Left lobe of liver (tissue), 2 donors: ENCODE data around the gene KIAA1755. TPM values are rescaled to one million over a fixed set of nuclear protein-coding genes. Genes with fewer than 3 reads are reported as not detected.

Experiments used
- ATAC-seq: fragments of 200-7000 bp; cut with Tn5 transposase; one replicate; pipeline ENCODE4 v1.9.1; 2020; ENCODE audit warnings: mild to moderate bottlenecking, moderate library complexity
- DNase-seq: peaks from one replicate; pipeline ENCODE4 v3.0.0-alpha.2; 2020; ENCODE audit warnings: low spot score
- total RNA-seq: library from RNA; stranded (reverse); gene quantifications from one replicate; pipeline ENCODE4 v1.2.1, GENCODE V29; 2021
- donor health status: DM: no; HTN: no; CAD: no; lungs with moderate emphysema.
- donor health status: DM: no; HTN: yes; CAD: no.

Gene KIAA1755
- total RNA-seq, 1 donor from 2014 or later = 2.7 TPM

DNA sequence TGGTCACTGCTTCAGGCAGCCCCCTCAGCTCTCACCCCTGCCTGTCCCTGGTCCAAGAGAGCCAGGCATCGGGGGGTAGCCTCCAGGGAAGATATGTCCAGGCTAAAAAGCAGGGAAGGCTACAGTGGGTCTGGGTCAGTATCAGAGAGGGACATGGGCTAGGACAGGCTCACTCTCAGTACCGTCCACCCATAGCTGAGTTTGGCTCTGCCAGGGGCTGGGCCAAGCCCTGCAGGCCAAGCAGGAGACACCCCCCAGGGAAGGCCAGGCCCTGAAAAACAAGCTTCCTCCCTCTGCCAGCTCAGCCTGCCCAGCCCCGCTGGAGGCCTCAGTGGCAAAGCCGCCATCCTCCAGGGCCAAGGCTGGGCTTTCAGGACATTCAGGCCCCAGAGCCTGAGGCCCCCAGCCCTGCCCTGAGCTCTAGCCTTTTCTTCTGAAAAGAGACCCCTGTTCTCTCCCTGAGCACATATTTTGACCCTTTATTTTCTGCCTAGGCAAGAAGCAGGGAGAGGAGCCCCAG is 66.9 kb downstream of the KIAA1755 start:
- DNase-seq (no peak), ATAC-seq (no peak)

DNA sequence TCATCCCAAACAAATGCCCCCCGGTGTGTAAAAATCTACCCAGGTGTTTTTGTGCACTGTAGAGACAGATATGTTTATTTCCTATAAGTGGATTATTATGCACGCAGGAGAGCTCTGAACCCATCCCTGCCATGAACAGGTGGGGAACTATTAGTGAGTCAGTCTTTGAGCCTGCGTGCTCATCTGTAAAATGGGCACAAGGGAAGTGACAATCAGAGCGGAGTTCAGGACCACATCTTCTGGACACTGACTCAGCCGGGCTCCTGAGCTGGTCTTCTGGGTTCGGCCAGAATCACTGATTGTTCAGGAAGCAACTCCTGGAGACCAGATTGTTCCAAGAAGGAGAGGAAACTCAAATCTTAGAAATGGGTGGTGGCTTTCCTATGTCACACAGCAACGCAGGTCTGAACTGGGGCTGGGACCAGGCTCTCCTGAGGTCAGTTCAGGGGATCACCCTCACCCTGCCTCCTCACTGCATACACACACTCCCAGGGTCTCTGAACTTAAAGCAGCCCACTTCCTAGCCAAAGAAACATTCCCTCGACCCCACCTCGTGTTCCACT is 68.1 kb downstream of the KIAA1755 start:
- DNase-seq (no peak), ATAC-seq (no peak)

DNA sequence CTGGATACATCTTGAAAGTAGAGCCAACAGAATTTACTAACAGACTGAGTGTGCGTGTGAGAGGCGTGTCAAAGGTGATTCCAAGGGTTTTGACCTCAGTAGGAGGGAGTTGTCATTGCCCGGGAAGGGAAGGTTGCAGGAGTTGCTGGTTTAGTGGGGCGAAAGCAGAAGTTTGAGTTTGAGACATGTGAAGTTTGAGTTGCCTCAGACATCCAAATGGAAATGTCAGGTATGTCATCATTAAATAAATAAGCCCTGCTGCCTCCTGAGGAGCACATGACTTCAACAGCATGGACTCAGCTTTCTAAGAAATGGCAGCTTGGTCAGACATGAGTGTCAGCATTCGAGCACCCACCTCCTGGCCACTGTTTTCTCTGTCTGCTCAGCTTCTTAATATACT is 68.9 kb downstream of the KIAA1755 start:
- peak; percentile 18 for DNase-seq
- no peak for ATAC-seq

- ATAC-seq = no peak
- DNase-seq = peak; percentile 32
Observed at GRCh38 chr20:38190936-38191371, 69.6 kb downstream of the KIAA1755 start.

DNA sequence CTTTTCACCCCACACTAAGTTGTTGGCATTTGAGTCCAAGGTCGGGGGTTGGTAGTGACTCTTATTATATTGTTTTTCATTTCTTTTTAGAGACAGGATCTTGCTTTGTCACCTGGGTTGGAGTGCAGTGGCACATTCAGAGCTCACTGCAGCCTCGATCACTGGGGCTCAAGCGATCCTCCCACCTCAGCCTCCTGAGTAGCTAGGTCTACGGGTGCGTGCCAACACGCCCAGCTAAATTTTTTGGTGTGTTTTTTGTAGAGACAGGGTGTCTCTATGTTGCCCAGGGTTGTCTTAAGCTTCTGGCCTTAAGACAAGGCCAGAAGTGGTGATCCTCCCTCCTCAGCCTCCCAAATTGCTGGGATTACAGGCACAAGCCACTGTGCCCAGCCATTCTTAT is 70.4 kb downstream of the KIAA1755 start:
- no peak for ATAC-seq
- peak; percentile 10 for DNase-seq

DNA sequence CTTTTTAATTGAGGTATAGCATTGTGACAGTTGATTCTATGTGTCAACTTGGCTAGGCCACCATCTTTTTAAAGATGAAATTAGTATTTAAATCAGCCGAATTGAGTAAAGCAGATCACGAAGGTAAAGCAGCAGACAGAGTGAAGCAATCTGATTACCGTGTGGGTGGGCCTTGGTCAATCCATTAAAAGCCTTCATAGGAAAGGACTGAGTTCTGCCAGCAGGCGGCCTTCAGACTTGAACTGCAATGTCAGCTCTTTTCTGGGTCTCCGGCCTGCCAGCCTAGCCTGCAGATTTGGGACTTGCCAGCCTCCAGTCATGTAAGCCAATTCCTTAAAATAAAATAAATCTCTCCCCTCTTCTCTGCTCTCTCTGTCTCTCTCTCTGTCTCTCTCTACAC is 73.0 kb downstream of the KIAA1755 start:
- DNase-seq (peak; percentile 81), ATAC-seq (peak; percentile 99)

DNA sequence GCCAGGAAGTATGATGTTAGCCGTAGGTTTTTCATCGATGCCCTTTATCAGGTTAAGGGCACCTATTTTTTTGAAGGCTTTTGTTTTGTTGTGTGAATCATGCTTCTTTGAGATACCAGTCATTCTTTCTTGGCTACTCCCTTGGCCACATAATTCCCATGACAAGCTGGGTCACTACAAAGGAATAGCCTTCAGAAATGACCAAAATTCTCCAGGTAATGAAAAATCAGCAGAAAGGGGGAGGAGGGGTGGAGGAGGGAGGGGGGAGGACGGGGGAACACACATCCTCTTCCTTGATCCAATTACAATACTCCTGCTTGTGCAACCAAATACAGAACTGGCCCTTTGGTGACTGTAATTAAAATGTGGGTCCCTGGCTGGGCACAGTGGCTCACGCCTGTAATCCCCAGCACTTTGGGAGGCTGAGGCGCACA is 73.7 kb downstream of the KIAA1755 start:
- ATAC-seq (no peak), DNase-seq (no peak)

DNA sequence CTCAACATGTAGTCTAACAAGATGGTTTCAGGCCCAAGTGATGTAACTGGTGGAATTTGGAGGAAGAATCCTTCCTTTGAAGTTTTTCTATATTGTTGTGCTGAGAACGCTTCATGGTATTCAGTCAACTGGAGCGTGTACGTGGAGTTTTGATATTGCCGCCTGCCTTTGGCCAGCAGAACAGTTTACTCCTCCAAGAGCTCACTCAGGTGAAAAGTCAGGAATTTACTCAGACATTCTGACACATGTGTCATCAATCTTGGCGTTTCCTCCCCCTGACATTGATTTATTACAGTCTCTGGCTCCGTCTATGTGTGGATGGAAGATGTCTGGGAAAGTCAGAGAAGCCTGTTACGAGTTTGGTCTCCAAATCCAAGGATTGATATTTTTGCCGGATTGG is 76.4 kb downstream of the KIAA1755 start:
- DNase-seq (no peak), ATAC-seq (no peak)

- no peak for ATAC-seq
Observed at GRCh38 chr20:38181971-38182370, 78.6 kb downstream of the KIAA1755 start.

GRCh38 chr20:38181207-38181801 is 79.2 kb downstream of the KIAA1755 start:
- no peak for DNase-seq

More at GRCh38 chr20:38181971-38182370, 78.6 kb downstream of the KIAA1755 start:
- DNase-seq = peak; percentile 3

GRCh38 chr20:38180781-38181180 is 79.8 kb downstream of the KIAA1755 start:
- DNase-seq = no peak
- ATAC-seq = no peak

More at GRCh38 chr20:38181207-38181801, 79.2 kb downstream of the KIAA1755 start:
- ATAC-seq = no peak

- DNase-seq (no peak), ATAC-seq (no peak)
Observed at GRCh38 chr20:38179846-38180245, 80.7 kb downstream of the KIAA1755 start.

DNA sequence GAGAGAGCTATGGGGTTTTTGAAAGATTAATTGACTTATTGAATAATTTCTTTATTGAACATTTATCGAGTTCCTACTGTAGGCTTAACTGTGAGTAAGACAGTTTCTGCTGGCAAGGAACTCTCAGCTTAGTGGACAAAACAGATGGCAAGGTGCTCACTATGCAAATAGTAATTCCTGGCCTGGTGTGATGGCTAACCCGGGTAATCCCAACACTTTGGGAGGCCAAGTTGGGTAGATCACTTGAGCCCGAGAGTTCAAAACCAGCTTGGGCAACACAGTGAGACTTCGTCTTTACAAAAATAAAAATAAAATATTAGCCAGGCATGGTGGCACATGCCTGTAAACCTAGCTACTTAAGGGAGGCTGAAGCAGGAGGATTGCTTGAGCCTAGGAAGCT is 82.0 kb downstream of the KIAA1755 start:
- ATAC-seq (no peak), DNase-seq (no peak)

DNA sequence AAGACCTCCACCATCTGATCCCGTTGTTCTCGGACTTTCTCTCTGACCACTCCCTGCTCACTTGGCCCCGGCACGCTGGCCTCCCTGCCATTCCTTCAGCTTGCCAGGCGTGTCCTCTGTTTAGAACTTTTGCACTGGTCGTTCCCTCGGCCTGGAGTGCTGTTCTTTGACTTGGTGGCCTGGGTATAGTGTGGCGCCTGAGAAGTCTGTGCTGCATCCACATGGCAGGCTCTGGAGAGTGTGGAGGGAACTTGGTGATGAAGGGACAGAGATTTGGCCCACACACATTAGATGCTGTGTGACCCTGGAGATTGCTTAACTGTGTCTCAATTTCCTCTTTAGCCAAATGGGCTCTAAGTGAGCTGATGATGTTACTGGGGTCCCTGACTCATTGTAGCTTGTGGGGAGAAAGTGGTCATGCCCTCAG is 82.5 kb downstream of the KIAA1755 start:
- DNase-seq = no peak
- no peak for ATAC-seq

DNA sequence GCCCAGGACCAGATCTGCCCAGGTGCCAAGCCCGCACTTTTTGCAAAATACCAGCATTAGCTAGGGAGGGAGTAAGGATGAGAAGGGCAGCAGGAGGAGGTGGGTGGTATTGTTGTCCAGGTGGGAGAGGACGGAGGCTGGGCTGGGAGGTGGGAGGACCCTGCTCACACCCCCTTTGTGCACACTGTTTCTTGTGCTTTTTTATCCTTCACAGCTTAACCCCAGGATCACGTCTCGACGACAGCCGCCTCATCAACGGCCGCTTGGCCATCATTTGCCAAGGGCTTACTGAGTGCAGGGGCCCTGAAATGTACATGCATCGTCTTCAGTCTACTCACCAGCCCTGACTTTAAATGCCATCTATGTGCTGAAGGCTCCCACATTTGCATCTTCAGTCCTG is 83.3 kb downstream of the KIAA1755 start:
- no peak for DNase-seq

DNA sequence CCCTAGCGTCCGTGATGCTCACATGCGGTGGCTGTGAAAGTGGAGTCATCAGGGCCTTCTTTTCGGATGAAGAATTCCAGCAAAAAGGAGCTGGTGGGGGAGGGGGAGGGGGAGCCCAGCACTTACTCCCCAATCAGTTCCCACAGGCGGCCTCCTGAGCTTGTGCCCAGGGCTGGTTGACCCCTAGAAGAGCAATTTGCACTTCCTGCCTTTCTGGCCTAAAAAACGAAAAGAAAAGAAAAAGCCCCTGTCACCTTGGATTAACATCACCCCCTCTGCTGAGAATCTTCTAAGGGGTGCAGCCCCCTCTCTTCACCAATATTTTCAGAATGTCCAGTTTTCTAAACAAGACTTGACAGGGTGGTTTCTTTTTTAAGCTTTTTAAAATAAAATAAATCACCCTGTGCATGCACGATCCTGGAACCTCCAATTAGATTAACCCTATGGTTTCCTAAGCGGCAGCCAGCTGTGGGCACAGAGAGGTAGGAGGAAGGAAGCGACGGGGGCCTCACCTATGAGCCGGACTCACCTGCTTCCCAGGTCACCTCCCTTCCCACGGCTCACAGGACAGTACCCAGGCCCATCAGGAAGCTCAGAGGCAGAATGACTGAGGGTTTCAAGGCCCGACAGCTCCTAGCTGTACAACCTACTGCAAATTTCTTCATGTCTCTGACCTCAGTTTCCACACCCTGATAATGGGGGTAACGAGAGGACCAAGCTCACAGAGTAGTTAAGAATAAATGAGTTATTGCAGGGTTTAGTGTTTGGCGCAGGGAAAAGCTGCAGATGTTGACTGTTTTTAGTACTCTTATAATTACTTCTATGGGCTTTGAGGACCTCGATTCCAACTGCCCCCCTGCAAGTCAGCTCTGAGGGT is 85.0 kb downstream of the KIAA1755 start:
- ATAC-seq (no peak), DNase-seq (no peak)

More for the DNA sequence above, 83.3 kb downstream of the KIAA1755 start:
- ATAC-seq = no peak

DNA sequence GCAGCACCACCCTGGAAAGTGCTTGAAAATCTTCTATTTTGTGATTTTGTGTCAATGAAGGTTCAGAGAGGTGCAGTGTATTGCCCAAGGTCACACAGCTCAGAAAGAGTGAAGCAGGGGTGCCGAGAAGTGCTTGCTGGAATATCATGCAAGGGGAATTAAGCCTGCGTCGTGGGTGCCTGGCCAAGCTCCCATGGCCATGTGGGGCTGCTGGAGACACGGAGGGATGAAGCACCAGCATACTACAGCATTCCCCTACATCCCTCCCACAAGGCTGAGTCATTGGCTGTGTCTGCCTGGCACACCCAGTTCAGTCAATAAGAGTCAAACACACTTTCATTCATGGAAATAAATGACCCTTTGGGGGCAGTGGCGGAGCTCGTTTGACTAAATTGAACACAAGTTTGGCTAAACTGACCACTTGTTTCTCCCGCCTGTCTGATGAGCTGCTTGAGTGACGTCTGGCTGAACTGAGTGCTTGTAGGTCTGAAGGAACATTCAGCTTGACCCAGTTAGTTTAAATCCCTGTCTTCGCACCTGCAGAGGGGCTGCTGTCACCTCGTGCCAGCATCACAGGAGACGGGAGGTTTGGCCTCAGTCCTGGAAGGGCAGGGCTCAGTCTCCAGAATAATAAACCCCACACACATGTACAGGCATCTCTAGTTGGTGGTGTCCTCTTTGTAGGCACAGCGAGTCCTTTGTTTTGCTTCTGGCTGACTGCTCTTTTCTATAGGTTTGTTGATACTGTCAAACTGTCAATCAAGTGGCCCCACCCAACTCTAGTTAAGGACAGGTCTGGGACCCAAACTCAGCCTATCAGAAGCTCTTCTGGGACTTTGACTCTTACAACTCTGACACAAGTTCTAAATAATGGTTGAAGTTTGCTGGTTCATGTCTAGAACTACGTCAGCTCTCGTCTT is 87.0 kb downstream of the KIAA1755 start:
- ATAC-seq (peak; percentile 20), DNase-seq (no peak)

DNA sequence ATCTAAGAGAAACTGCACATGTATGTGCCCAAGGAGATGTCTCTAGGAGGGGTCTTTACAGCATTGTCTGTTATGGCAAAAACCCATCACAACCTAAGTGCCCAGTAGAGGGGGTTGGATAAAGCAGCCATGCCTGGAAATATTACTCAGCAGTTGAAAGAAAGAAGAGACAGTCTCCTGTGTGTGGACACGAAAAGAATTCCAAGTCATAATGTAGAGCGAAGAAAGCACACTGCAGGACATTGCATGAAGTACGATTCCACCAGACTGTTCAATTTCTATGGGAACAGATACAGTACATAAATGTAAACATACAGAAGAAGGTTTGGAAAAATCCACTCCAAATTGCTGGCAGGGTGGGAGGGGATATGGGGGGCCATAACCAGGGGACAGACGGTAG is 88.1 kb downstream of the KIAA1755 start:
- no peak for DNase-seq
- no peak for ATAC-seq

GRCh38 chr20:38171675-38172043 is 88.9 kb downstream of the KIAA1755 start:
- ATAC-seq = no peak
- no peak for DNase-seq

- no peak for DNase-seq
- ATAC-seq = no peak
Observed at GRCh38 chr20:38170826-38171674, 89.5 kb downstream of the KIAA1755 start.
